MCF 10A (cell line): Measurements from ENCODE around the gene EHD4. TPM values are rescaled to one million over a fixed set of nuclear protein-coding genes. Genes with fewer than 3 reads are reported as not detected.

Experiments used
- BruUV-seq: library from RNA; stranded (reverse); fragments of 400-500 nt; replicated peaks from 2 replicates; lab custom pipeline; 2021; lab: Mats Ljungman, UMichigan
- CTCF ChIA-PET: fragments of 300-600 bp; sonication (Branson Sonifier 250); formaldehyde crosslinking; extraction: SDS; loops from one replicate; lab custom pipeline; 2021; ENCODE audit warnings: antibody characterized with exemption, inconsistent platforms; lab: Yijun Ruan, JAX
- POLR2A ChIA-PET: fragments of 300-600, 350-650 bp; sonication (Branson Sonifier 250); formaldehyde crosslinking; extraction: SDS; loops from one replicate; lab custom pipeline; 2020; ENCODE audit warnings: antibody characterized with exemption, inconsistent platforms; lab: Yijun Ruan, JAX
- DNase-seq: peaks from one replicate; pipeline ENCODE4 v3.0.0-alpha.2; 2018; ENCODE audit not compliant: unreplicated experiment
- H3K27ac Mint-ChIP-seq: one replicate; pipeline ENCODE4 v1.8.0; 2022; ENCODE audit warnings: mild to moderate bottlenecking, low read depth, mixed read lengths; ENCODE audit not compliant: unreplicated experiment
- H3K27me3 Mint-ChIP-seq: one replicate; pipeline ENCODE4 v1.8.0; 2022; ENCODE audit warnings: mixed read lengths; ENCODE audit not compliant: insufficient read depth, unreplicated experiment
- H3K36me3 Mint-ChIP-seq: one replicate; pipeline ENCODE4 v1.8.0; 2022; ENCODE audit warnings: mild to moderate bottlenecking, moderate library complexity, mixed read lengths; ENCODE audit not compliant: insufficient read depth, unreplicated experiment
- H3K4me1 Mint-ChIP-seq: one replicate; pipeline ENCODE4 v1.8.0; 2022; ENCODE audit warnings: mixed read lengths; ENCODE audit not compliant: insufficient read depth, unreplicated experiment
- H3K4me3 Mint-ChIP-seq: one replicate; pipeline ENCODE4 v1.8.0; 2022; ENCODE audit warnings: mild to moderate bottlenecking, moderate library complexity, mixed read lengths; ENCODE audit not compliant: unreplicated experiment
- H3K9me3 Mint-ChIP-seq: one replicate; pipeline ENCODE4 v1.8.0; 2022; ENCODE audit warnings: mixed read lengths; ENCODE audit not compliant: unreplicated experiment
- CTCF ChIP-seq: fragments of 200-600 bp; IDR thresholded peaks from one replicate; pipeline ENCODE4 v1.8.0; 2022; ENCODE audit warnings: antibody characterized with exemption, mild to moderate bottlenecking; ENCODE audit not compliant: unreplicated experiment
- intact Hi-C: fragments of 100-400 bp; cut with micrococcal nuclease; formaldehyde crosslinking; loops from 2 replicates; pipeline ENCODE4 v1.14.1; 2022
- total RNA-seq: library from RNA; stranded (reverse); gene quantifications from 2 replicates; pipeline ENCODE4 v1.2.3, GENCODE V29; 2022

EHD4 gene
- total RNA-seq, 1 experiment from 2014 or later = 27.1 TPM

DNA sequence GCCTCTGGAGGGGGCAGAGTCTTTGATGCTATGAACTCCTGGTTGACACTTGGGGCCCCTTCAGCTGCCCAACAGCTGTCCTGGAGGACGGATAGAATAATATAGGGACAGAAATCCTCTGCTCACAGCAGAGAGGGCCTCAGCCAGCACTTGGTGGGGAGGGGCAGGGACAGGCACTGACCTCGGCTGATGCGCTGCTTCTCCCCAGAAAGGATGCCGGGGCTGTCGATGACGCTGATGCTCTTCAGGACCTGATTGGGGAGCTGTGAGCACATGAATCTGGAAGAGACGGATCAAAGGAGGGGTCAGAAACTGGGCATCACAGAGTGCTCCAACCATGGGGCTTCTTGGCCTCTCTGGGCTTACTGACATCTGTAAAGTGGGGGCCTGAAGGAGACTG, 29.5 kb downstream of the EHD4 start:
- POLR2A ChIA-PET = interaction anchor here (1.7 kb wide), 1 partner anchor 116 kb away, joined by 3 read pairs; no protein-coding TSS in a partner anchor

GRCh38 chr15:41941644-41942415, 30.5 kb downstream of the EHD4 start:
- no TSS peak for BruUV-seq
- no peak overlapping the region for H3K27ac Mint-ChIP-seq
- CTCF ChIA-PET = interaction anchor here (0.6 to 1.0 kb wide), 2 partner anchors 10 to 60 kb away, joined by 3 to 4 read pairs; no protein-coding TSS in a partner anchor
- H3K4me3 Mint-ChIP-seq = no peak overlapping the region
- no peak for TF ChIP-seq CTCF
- DNase-seq = no peak
- peaks cover 10% of the 10 kb centered on the region for H3K36me3 Mint-ChIP-seq
- H3K27me3 Mint-ChIP-seq = no peaks in the 10 kb centered on the region
- H3K4me1 Mint-ChIP-seq = peaks cover 41% of the 10 kb centered on the region
- POLR2A ChIA-PET = interaction anchor here (1.3 to 2.9 kb wide), 3 partner anchors 20 to 31 kb away, joined by 4 to 15 read pairs (median 13); partner anchors contain the start of gene EHD4
- H3K9me3 Mint-ChIP-seq = no peaks in the 10 kb centered on the region
- intact Hi-C loops = no loop called here

More for the DNA sequence above, 29.5 kb downstream of the EHD4 start:
- Mint-ChIP-seq H3K27ac (peak overlapping the region; percentile 67), H3K4me3 (no peak overlapping the region), H3K27me3 (no peaks in the 10 kb centered on the region), H3K9me3 (no peaks in the 10 kb centered on the region), H3K4me1 (peaks cover 41% of the 10 kb centered on the region), H3K36me3 (peaks cover 10% of the 10 kb centered on the region)
- intact Hi-C loops = no loop called here
- BruUV-seq = no TSS peak
- no peak for TF ChIP-seq CTCF
- CTCF ChIA-PET = interaction anchor here (0.9 to 1.0 kb wide), 2 partner anchors 9 to 142 kb away, joined by 3 to 4 read pairs; no protein-coding TSS in a partner anchor
- no peak for DNase-seq

GRCh38 chr15:41940441-41940857, 31.9 kb downstream of the EHD4 start:
- ChIA-PET CTCF (interaction anchor here (0.6 to 1.4 kb wide), 3 partner anchors 44 to 190 kb away, joined by 3 read pairs; no protein-coding TSS in a partner anchor), POLR2A (interaction anchor here (0.6 to 2.9 kb wide), 9 partner anchors 9 to 249 kb away, joined by 3 to 15 read pairs (median 3); partner anchors contain the start of gene EHD4)
- H3K27ac Mint-ChIP-seq = peak overlapping the region; percentile 35
- intact Hi-C loops = no loop called here
- peak; percentile 85 for DNase-seq
- no TSS peak for BruUV-seq
- peaks cover 43% of the 10 kb centered on the region for H3K4me1 Mint-ChIP-seq
- H3K4me3 Mint-ChIP-seq = peak overlapping the region; percentile 3
- H3K9me3 Mint-ChIP-seq = no peaks in the 10 kb centered on the region
- H3K36me3 Mint-ChIP-seq = peaks cover 10% of the 10 kb centered on the region
- no peaks in the 10 kb centered on the region for H3K27me3 Mint-ChIP-seq
- TF ChIP-seq CTCF = no peak

- peaks cover 10% of the 10 kb centered on the region for H3K36me3 Mint-ChIP-seq
- no peak for TF ChIP-seq CTCF
- intact Hi-C loops = no loop called here
- H3K9me3 Mint-ChIP-seq = no peaks in the 10 kb centered on the region
- DNase-seq = peak; percentile 26
- H3K27ac Mint-ChIP-seq = peak overlapping the region; percentile 35
- no peaks in the 10 kb centered on the region for H3K27me3 Mint-ChIP-seq
- ChIA-PET CTCF (interaction anchor here (0.7 to 1.4 kb wide), 2 partner anchors 44 to 50 kb away, joined by 3 read pairs; no protein-coding TSS in a partner anchor), POLR2A (interaction anchor here (0.6 to 3.1 kb wide), 10 partner anchors 8 to 248 kb away, joined by 3 to 15 read pairs (median 4); partner anchors contain the start of gene EHD4)
- TSS peak; percentile 21 for BruUV-seq
- H3K4me1 Mint-ChIP-seq = peaks cover 43% of the 10 kb centered on the region
- peak overlapping the region; percentile 3 for H3K4me3 Mint-ChIP-seq
Measured at GRCh38 chr15:41939986-41940385, 32.4 kb downstream of the EHD4 start.
